Measurements from ENCODE around the gene PKDREJ.
A peak's percentile ranks its signal among the peaks of the same experiment; 100 is the strongest.

The PKDREJ gene

GRCh38 chr22:46290121-46290842 is 27.1 kb upstream of the PKDREJ start:
- no peak for DNase-seq (ENCODE audit: low spot score)

DNA sequence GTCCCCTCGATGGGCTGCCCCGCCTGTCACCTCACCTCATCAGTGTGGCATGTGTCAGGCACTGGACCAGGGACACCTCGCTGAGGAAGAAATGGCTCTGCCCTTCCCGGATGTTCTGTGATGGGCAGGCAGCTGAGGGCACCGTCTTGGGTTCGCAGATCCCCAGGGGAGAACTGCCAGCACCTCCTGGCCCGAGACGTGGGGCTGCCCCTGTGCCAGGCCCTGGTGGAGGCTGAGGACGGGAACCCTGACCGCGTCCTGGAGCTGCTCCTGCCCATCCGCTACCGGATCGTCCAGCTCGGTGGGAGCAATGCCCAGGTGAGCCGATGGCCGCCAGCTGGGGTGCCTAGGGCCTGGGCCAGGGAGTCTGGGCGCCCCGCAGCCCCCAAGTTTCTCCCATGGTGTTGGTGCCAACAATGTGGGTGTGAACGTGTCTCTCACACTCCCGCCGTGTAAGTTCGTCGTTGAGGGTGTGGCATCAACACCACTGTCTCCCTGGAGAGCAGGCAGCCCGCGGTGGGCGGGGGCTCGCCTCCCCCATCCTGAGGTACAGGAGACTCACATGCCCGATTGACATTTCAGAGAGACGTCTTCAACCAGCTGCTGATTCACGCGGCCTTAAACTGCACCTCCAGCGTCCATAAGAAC is 26.2 kb upstream of the PKDREJ start:
- no peak for DNase-seq (ENCODE audit: low spot score)

DNA sequence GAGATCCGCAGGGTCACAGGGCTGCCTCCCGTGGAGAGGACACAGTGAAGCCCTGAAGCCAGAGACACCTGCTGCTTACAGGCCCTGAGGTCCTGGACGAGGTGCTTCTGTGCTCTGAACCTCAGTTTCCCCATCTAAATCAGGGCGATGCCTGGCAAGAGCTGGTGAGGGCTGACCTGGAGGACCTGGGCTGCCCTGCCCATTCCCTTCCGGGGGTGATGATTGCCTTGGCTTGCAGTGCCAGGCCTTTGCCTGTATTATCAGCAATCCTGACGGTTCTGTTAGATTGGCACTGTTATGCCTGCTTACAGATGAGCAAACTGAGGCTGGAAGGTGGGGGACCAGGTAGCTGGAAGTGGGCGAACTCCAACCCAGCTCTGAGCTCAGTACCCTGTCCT is 25.7 kb upstream of the PKDREJ start:
- no peak for DNase-seq (ENCODE audit: low spot score)

- DNase-seq (ENCODE audit: low spot score), result peak; percentile 34
Measured at GRCh38 chr22:46287873-46288751, 25.0 kb upstream of the PKDREJ start.

- DNase-seq (ENCODE audit: low spot score), result no peak
Measured at GRCh38 chr22:46286941-46287872, 24.1 kb upstream of the PKDREJ start.

DNA sequence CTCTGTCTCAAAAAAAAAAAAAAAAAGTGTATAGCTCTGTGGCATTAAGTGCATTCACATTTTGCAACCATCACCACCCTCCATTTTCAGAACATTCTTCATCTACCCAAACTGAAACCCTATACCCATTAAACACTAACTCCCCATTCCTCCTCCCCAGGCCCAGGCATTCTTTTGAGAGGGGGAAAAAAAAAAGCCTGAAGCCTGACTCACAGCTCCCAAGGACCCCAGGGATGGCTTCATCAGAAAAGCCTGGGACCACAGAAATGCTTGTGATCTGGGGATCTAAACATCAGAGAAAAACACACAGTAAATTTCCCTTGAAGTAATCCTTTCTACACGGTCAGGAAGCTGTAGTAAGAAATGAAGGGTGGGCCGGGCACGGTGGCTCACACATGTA is 22.9 kb upstream of the PKDREJ start:
- DNase-seq (ENCODE audit: low spot score), result no peak

GRCh38 chr22:46281866-46282678 is 18.9 kb upstream of the PKDREJ start:
- no peak for DNase-seq (ENCODE audit: low spot score)

GRCh38 chr22:46280999-46281623 is 18.0 kb upstream of the PKDREJ start:
- no peak for DNase-seq (ENCODE audit: low spot score)

DNA sequence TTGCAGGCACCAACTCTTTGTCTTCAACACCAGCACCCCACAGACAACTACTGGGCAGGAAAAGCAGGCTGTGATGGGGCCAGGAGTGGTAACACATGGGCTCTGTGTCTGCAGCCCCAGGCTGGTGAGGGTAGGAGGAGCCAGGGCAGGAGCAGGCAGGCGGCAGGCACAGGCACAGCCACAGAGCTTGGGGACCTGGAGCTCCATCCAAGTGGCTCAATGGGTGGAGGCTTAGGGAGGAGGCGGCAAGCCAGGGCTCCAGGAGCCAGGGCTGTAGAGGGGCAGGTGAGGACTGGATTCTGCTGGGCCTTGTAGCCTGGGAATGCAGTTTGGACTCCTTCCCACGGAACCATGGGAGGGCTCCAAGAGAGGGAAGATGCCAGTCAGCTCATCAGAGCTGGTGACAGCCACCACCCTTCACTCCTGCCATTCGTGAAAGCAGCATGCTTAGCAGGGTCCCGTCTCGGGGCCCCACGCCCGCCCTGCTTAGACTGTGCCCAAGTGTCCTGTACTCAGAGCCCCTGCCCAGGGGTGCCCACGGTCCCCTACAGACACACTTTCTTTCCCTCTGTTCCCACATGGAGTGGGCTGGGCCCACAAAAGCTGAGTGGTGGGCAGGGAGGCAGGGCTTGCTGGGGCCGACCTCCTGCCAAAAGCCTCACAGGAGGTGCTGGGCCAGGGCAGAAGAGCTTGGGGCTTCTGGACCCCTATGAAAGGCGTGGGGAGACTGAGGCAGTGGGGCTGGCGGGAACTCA is 17.1 kb upstream of the PKDREJ start:
- DNase-seq (ENCODE audit: low spot score), result no peak

DNA sequence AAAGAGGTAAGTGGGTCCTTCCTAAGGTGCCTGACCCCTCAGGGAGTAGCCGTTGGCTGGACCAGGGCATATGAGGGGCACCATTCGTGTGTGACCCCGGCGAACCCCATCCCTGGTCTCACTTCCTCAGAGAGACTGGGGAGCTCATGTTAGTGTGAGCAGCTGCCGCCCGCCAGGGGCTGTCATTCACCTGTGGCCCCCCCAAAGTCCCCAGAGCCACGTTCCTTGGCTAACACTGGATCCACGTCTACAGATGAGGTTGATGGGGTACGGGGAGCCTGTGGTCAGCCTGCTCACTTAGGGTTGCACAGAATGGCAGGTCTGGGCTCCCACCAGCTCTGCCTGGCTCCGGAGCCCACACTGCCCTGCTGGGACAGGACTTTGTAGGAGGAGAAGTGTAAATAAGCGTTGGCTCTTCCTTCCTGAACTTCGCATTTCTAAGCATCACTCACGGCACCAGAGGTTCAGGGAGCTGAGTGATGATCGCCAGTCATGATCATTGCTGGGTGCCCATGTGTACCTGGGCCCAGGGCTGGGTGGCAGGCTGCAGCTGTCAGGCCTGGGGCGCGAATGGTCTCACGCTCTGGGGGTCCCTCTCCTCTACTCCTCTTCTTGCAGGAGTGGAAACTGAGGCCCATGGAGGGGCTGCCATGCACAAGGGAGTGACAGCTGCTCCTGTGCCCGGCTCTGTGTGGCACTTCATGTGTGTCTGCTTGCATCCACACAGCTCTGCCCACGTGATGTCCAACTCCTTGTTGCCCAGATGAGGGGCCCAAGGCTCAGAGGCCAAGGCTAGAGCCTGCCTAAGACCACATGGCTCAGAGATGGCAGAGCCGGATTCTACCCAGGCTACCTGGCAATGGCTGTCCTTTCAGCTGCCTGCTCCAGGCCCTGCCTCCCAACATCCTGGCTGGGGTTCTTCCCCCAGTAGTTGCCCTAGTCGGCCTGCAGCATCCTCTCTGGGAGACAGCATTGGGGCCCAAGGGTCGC is 15.8 kb upstream of the PKDREJ start:
- no peak for DNase-seq (ENCODE audit: low spot score)

DNA sequence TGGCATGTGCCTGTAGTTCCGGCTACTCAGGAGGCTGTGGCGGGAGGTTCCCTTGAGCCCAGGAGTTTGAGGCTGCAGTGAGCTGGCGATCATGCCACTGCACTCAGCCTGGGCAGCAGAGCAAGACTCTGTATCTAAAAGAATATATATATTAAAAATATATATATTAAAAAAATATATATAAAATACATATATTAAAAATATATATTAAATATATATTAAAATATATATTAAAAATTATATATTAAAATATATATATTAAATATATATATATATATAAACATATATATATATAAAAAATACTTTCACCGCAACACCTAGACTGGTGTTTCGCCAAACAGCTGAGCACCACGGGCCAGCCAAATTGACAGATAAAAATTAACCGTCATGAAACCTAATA is 13.4 kb upstream of the PKDREJ start:
- DNase-seq (ENCODE audit: low spot score), result no peak

GRCh38 chr22:46275455-46276122 is 12.4 kb upstream of the PKDREJ start:
- DNase-seq (ENCODE audit: low spot score), result peak; percentile 36

DNA sequence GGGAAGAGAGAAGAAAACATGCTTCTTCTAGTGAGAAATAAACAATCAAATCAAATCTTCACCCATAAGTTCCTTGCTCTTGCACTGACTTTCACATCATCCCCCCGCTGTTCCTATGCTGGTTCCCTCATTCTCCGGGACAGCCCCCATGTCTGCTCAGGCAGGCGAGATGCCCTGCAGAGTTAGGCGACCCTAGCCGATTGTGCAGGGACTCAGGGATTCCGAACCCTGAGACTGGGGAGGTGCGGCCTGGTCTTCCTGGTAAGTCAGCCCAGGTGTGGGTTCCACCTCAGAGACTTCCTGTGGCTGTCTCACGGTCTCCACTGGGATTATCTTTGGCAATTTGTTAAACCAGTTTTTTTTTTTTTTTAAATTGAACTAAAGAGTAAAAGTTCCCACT is 11.2 kb upstream of the PKDREJ start:
- no peak for DNase-seq (ENCODE audit: low spot score)

DNA sequence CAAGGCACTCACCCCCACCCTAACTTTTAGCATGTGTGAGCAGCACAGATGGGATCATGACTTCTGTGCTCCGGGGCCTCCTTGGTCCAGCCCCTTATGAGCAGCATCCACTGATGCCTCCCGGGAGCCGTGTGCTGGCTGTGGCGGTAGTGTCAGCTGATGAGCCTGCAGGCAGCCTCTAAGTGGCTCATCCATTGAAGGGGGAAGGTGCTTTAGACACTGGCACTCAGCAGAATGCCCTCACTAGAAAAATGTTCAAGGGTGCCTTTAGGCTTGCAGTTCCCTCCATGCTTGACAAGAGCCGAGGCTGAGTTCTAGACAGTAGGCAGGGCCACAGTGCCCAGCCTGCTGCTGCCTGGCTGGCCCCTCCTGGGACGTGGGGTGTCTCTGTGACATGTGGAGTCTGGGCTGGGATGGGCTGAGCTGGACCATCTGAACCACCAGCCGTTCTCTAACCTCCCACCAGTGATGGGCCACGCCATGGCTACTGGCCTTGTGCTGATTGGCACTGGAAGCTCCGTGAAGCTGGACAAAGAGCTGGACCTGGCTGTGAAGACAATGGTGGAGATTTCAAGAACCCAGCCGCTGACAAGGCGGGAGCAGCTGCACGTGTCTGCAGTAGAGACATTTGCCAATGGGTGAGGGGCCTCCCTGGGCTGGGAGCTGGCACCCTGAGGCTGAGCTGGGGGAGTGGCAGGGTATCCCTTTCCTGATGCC is 10.4 kb upstream of the PKDREJ start:
- DNase-seq (ENCODE audit: low spot score), result no peak

GRCh38 chr22:46272762-46273431 is 9.8 kb upstream of the PKDREJ start:
- no peak for DNase-seq (ENCODE audit: low spot score)

DNA sequence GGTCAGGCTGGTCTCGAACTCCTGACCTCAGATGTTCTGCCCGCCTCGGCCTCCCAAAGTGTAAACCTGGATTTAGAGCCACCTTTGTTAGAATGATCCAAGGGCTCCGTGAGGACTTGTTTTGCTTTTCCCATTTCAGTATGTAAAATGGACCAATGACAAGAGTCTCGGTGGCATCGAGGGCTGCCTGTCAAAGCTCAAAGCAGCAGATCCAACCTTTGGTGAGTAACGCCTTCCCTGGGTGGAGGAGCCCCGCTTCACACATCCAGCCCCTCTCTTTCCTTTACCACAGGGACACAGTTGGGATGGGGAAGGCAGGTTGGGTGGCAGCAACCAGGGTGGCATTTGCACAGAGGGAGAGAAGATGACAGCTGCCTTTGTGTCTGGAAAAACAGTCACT is 9.1 kb upstream of the PKDREJ start:
- no peak for DNase-seq (ENCODE audit: low spot score)

DNA sequence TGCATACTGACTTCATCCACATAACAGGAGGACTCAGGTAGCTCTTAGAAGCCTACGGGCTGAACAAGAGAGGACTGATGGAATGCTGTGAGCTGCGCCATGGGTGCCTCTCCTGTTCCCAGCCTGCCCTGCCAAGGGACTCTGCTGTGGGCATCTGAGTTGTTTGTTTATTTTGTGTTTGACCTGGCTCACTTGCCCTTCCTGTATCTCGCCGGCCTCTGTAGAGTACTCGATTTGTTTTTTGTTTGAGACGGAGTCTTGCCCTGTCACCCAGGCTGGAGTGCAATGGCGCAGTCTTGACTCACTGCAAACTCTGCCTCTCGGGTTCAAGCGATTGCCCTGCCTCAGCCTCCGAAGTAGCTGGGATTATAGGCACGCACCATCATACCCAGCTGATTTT is 6.4 kb upstream of the PKDREJ start:
- no peak for DNase-seq (ENCODE audit: low spot score)

Measured in NAMALWA (cell line).